Fibroblast of skin of abdomen (primary cell): Measurements from ENCODE around the gene CYGB.

Experiments used
- DNase-seq: peaks from one replicate; pipeline ENCODE4 v3.0.0-alpha.2; 2013

CYGB gene

DNA sequence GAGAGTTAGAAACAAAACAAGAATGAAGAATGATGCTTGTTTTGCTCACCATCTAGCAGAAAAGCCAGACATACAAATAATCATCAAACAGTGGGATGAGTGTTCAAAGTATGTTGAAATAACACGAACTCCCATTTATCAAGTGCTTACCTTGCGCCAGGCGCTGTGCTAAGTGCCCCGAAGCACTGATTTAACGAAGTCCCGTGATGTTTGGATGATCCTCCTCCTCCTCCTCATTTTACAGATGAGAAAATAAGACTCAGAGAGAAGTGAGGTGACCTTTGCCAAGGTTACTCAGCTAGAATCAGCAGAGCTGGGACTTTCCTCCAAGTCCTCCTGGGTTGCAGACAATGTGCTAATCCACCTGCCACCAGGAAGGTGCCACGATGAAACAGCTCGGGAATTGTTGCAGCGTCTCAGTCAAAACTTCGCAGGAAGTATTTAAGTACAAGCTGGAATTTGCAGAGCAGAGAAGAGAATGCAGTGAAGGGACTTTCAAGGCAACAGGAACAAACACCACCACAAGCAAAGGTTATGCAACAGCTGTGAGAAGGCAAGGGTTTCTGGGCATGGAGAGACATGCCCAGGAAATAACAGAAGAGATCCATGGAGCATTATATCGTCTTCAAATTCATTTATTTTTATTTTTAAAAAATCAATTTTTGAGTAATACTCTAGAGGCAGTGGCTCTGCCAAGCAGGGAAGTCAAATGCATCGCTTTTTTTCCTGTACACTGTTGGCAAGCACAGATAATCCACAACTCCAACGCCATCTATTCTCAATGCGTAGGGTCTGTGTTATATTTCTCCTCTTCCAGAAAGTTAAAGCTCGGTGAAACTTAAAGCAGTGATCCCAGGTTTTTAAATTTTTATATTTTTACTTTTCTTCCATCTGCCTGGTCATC is 13.5 kb upstream of the CYGB start:
- no peak for DNase-seq

DNA sequence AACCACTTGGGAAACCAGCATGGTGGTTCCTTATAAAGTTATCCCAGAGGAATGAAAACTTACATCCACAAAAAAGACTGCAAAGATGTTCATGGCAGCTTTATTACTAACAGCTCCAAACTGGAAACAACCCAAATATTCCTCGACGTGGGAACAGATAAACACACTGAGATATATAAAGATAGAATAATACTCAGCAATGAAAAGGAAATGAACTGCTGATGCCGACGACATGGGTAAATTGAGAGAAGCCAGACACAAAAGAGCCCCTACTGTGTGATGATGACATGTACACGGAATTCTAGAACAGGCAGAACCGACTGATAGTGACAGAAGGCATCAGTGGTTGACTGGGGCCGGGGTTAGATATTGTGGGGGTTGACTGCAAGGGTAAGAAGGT is 12.0 kb upstream of the CYGB start:
- DNase-seq: no peak

DNA sequence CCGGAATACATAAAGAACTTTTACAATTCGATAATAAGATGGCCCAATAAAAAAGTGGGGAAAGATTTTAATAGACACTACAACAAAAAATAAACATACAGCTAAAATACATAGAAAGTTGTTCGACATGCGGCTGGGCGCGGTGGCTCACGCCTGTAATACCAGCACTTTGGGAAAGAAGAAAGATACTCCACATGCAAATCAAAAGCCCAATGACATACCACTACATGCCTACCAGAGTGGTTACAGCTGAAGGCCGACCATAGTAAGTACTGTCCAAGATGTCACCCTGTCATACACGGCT is 11.7 kb upstream of the CYGB start:
- DNase-seq: no peak

DNA sequence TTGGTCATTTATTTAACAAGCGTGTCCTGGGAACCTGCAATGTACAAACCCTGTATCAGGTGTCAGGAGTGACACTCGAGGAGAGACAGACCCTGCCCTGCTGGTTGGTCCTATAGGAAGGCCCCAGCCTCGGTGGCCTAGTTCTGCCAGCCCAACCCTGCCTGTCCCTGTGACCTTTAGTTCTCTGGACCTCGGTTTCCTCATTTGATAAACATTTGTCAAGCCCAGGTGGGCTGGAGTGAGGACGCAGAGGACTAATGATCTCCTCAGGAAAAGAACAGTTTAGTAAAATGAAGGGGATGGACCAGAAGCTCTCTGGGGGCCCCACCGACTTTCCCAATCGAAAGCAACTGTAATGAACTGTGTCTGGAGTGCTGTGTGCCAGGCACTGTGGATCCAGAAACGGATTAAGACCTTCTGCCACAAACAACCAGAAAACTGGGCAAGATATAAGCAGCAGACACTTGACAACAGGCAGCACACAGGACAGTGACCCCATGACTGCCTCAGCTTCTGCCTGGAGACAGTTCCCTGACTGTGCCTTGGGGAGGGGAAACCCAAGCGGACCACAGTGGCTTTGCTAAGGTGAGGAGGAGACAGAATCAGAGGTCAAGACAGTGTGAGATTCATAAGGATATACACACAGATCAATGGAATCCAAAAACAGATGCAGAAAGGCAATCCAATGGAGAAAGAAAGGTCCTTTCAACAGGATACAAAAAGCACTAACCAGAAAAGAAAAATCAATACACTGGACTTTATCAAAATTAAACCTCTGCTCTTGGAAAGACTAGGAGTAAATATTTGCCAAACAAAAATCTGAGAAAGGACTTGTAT is 11.1 kb upstream of the CYGB start:
- DNase-seq: no peak

DNA sequence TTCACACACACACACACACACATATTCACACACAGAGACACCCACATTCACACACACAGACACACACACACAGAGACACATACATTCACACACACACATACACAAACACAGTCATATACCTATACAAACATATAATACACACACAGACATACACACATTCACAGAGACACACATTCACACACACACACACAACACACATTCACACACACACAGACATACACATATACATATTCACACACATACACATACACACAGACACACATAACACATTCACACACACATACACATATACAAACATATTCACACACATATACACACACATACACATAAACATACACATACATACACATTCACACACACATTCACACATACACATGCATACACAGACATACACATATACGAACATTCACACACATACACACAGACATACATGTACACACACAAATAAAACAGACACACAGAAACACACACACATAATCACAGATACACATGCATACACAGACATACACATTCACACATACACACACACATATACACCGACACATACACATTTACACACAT is 10.2 kb upstream of the CYGB start:
- DNase-seq: no peak

DNA sequence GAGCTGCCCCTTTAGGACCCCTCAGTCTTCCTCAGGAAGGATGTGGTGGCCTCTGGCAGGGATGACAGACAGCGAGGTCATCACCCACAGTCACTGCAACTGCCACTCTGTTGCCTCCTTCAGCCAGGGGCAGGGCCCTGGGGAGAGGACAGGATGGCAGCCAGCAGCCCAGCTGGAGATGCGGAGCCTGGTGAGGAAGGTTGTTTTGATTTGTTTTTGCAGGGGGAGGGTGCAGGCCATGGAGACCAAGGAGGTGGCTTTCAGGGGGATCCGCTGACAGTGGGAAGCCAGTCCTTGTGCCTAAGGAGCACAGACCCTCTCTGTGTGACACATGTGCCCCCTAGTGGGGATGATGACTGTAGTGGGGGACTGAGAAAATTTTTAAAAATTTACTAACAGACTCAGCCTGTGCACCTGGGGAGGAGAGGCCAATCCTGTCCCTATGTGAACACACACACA is 9.7 kb upstream of the CYGB start:
- DNase-seq: peak; percentile 61

DNA sequence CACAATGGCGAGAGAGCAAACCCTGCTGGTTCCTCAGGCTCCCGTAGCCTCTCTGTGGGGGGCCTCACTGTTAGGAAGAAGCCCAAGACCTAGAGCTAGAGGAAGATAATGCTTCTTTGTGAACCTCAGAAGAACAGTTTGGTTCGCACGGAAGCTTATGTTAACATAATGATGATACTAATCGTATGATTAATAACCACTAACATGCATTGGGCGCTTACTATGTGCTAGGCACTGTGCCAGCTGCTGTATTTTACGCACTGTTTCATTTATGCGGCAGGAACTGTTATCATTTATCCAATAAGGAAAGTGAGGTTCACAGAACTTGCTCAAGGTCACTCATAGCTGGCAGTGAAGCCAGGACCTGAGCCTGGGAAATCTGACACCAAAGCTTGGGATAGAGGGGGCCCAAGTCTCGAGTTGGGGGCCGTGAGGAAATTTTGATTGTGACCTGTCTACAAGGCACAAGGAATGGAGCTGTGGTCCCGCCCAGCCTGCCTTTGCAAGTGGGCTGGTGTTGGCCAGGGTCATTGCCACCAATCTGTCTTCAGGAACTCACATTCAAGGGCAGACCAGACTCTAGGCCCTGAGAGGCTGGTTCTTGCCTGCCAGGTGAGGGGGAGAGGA is 9.2 kb upstream of the CYGB start:
- DNase-seq: peak; percentile 93

DNA sequence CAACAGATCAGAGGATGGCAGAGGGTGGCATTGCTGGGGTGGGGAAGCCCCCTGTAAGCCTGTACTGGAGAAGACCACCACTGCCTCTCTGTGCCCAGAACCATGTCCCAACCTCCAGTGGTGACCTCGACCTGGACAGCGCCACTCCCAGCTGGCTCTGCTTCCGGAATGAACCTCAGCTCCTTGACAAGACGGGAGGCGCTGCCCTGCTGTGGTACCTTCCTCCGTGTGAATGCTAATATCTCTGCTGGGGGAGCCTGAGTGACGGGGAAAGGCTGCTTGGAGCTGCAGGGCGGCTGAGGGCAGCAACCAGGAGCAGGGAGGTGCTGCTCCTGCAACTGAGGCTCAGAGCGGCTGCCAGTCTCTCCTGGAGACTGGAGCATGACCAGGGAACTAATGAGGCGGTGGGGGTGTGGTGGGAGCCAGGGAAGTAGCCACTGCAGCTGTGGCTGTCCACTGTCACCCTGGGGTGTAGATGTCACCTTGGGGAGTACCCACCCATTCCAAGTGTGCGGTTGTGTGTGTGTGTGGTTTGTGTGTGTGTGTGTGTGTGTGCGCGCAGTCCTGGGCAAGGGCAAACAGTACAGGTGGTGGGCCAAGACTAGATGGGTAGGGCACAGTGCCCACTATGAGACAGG is 8.5 kb upstream of the CYGB start:
- DNase-seq: no peak

DNA sequence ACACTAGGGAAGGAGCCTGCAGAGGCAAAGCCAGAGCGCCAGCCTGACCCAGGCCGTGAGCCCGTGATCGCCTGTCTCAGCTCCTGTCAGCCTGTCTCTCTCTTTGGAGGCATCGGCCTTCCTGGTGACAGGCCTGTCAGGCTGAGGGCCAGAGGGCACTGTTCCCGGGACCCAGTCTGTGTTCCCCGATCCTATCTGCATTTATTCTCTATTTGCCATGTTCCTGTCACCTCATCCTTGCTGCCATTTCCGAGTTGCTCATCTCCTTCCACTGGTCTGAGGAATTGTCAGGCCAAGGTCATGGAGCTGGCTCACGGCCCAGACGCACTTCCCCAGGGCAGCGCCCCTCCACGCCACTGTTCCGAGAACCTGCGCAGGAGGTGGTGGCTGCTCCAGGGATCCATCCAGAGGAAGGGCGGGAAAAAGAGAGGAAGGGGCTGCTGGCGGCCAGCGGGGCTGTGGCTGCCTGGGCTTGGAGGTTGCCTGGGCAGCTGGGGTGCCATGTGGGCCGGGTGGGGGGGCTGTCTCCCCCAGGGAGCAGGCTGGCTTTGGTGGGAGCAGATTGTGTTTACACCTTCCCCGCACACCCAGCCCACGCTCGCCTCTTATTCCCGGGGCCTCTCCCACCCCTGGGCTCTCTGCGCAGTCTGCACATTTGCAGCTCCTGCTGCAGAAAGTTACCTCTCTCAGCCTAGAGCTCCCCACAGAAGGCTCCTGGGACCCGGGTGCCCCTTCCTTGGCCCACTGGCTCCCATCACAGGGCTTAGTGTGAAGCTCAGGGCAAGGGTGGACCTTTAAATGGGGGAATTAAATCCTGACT is 7.2 kb upstream of the CYGB start:
- DNase-seq: no peak

DNA sequence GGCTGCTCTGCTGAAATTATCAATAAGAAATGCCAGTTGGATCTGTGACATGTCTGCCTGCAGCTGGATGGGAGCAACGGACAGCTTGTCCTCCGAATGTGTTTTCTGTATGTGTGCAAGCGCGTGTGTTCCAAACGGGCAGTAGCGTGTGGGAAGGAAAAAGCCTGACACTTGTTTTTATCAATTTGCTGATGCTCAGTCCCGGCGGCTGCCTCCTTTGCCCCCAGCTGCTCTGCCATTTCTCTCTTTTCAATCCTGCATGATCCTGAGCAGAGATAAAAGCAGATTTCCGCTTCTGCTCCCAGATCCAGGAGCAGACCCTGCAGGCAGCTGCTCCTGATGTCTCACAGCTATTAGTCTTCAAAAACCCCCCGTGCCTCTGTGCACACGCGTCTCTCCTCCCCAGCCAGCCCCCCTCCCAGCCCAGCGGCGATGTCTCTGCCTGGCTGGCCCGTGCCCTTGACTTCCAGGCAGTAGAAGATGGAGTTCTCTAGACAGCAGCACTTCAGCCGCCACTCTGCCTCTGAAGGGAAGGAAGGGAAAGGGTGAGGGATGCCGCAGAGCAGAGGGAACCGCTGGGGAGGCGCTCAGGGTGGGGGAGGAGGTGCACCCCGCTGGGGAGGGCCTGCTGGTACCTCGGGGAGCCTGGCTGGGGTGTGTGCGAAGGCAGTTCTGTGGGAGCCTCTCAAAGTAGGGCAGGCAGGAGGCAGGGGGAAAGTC is 6.5 kb upstream of the CYGB start:
- DNase-seq: no peak

DNA sequence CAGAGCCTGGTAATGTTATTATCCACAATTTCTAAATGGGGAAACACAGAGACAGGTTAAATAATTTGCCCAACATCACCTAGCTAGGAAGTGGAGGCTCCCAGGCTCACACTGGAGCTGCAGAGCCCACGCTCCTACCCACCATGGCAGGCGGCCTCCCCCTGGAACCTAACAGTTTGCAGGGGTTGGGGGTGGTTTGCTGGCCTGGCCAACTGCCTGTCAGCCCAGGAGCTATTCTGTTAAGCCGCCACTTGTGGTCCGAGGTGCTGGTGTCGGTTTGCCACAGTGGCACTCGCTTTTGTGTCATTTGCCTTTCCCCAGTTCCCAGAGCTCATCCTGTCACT is 5.9 kb upstream of the CYGB start:
- no peak for DNase-seq

DNA sequence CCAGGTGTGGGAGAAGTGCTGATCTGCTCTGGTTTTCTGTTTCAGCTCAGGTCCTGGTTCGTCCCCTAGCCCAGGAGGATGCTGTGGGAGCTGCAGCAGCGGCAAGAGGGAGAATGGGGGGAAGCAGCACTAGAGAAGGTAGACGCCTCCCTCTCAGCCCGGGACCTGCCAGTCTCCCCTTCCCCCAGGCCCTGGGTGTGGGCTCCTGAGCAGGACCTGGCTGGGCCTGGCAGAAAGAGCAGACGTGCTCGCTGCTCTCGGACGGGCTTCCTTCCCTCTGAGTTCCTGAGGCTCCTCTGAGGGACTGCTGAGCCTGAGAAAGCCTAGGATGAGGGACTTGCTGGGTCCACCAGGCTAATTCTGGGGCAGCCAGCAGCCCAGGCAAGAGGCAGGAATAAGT is 5.5 kb upstream of the CYGB start:
- DNase-seq: no peak

DNA sequence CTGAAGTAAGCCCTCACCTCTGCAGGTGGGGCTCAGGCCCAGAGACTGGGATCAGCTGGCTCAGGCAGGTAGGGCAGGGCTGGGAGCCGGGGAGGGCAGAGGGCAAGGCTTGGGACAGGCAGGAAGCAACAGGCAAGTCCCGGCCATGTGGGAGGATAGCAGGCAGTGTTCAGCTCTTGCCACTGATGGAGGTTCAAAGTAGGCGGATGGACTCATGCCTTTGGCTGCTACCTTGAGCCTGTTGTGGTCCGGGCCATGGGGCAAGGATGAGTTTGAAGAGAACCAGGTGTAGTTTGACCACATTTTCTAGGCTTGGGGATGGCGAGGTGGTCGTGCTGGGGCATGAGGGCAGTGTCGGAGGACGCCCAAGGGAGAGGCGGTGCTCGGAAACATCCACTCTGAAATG is 5.1 kb upstream of the CYGB start:
- no peak for DNase-seq

DNA sequence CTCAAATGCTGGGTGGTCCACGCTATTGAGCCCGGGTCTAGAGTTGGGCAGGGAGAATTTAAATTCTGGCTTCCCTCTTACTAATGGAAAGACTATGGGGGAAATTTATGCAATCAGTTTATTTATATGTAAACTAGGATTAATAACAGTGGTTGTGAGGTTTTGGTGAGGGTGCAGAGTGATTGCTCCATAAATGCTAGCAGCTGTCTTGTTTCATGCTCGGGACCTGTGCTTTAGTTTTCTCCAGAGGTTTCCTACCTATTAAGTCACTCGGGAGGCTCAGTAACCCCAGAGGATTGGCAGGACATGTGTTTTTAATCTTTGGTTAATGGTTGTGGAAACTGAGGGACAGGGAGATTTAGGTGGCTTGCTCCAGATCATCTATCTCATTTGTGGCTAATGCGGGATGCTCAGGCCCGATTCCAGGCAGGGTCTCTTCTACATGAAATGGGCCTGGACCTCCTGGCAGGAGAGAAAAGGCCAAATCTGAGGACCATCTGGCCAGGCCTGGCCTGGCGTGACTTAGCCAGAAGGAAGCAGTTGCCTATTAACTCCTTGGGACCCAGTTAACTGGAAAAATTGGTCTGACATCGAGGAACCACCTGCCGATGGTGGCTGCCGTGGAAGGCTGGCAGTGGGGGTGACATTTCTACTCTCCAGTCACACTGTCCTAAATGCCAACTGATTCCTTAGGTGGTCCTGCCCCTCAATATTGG is 4.4 kb upstream of the CYGB start:
- DNase-seq: no peak

DNA sequence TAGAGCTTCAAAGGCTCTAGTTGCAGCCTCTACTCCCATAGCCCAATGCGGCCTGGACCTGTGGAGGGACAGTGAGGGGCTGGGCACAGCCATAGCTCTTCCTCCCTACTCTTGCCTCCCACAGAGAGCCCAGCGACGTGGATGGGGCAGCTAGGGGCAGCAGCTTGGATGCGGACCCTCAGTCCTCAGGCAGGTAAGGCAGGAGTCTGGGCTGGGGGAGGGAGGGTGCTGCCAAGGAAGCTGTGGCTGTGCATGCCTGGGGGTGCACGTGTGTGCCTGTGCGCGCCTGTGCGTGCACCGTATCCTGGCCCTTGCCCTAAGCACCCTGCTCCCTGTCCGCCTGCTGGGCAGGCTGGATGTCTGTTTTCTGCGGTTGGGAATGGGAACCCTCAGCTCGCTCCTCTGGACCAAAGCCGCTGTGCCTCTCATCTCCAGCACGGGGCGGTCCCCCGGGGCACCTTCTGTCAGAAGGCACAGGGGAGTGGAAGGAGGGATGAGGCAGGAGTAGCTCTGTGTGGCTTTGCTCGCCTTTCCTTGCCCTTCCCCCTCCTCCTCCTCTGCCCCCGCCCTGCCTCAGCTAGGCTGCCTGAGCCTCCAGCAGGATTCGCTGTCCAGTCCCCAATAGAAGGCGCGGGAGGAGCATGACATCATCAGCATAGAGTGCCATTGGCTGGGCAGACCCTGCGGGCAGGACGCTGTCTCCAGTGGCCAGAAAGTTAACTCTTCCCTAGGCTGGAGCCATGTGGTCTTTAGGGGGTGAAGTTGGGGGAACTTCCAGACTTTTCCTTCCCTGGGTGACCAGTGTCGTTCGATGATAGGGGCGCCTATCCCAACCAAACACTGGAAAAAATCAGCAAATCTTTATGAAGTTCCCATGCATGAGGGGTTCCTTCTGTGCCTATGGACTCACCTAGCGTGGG is 3.1 kb upstream of the CYGB start:
- DNase-seq: peak; percentile 95

DNA sequence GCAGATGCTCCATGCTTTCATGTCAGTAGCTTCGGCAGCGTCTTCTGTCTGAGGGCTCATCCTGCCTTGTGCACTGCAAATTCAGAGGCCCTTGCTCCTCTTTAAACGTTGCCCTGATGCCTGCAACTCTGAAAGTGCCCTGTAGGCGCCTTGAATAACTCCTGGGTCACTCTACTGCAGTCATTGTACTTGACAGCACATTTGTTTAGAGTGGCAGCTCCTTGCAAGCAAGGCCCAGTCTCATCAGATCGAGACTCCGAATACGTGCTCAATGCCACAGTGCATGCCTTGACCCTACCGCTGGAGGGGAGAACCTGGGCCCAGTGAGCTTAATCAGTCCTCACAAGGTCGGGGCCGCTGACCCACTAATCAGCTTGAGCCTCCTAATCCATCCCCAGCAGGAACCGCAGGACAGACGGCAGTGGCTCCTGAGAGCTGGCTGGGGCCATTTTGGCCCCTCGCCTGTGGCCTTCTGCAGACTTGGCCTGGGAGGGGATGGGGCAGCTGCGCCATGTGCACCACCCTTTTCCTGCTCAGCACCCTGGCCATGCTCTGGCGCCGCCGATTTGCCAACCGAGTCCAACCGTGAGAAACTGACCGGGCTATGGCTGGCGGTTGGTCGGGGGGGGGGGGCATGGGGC is 2.2 kb upstream of the CYGB start, which contains the start of gene PRCD:
Gene PRCD (plus strand): TSS at position 414 of the 641 bp plus-strand sequence. CDS start 98 bp downstream, at position 512.
- DNase-seq: no peak

DNA sequence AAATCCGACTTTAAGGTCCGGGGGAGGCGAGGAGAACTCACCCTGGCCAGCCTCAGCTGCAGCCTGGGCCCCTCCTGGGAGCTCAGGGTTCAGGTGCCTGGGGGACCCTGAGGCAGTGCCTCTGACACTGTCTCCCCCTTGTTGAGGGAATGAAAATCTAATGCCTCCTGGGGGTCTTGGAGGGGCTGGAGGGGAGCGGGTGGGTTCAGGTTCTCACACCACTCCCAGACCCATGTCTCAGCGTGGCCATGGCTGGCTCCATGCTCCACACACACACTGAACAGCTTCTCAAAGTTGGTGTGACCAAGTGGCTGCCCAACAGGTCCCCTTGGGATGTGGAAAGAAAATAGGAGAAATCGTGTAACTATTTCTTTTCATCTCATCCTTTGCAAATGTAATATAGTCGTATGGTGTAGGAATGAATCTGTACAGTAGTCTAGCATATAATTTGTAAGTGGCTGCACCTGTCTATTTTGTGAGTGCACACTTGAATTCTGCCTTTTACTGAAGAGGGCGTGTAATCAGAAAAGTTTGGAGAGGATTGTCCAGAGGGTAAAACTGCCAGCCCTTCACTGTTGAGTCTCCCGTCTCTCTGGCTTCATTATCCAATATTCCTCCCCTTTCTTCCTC is 1.5 kb upstream of the CYGB start:
- DNase-seq: no peak

DNA sequence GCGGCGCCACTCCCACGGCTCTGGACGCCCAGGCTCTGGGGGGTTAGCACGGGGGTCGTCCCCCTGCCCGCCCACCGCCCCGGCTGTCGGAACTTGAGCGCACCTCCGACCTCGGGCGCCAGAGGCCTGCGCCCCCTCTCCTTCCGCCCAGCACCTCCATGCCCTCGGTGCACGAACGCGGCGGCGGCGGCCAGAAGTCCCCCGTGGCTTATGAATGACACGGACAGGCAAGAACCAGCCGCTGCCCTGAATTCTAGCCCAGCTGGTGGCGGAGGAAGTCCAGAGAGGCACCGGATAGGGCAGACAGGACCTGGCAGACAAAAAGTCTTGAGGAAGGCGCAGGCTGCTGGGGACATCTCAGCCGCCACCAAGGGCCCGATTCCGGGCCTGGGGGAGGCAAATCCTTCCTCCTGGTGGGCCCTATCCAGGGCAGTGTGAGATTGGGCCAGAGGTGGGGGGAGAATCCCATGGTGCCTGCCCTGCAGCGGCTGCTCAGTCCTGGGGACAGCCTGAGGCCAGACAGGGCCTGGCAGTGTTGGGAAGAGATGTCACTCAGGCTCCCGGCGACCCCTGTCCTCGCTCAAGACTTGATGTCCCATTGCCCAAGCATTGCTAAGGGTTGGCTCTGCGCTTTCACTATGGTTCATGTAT is 897 bp upstream of the CYGB start:
- no peak for DNase-seq
